ENCODE measurements around the gene CD8A.
A peak's percentile ranks its signal among the peaks of the same experiment; 100 is the strongest.

The CD8A gene

DNA sequence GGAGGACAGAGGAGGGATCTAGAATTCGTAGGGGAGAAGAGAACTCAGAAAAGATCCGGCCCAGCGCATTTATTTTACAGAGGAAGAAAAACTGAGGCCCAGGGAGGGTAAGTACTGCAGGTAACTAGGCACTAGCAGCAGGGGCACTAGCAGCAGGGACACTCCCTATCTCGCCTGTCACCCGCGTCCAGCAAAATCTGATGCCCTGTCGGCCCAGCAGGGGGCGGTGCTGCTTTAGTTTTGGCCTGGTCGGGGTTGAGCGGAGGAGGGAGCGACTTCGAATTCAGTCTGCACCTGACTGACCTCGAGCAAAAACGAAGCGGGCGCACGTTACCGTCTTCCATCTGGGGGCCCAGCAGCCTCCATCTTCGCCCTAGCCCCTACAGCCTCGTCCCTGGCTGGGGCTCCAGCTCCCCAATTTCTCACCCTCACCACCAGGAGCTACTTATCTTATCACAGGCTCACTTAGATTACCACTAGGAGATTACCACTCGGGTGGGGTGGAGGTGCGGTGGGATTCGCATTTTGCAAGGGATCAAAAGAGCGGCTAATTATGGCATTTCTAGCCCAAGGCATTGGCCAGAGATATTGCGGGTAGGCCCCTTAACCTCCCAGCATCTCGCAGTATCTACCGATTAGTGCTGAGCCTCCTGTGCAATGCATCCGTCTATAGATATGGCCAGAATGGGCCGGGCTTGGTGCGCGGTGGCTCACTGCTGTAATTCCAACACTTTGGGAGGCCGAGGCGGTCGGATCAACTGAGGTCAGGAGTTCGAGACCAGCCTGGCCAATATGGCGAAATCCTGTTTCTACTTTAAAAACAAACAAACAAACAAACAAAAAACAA is 17.8 kb upstream of the CD8A start:
- DNase-seq: peak; percentile 92

DNA sequence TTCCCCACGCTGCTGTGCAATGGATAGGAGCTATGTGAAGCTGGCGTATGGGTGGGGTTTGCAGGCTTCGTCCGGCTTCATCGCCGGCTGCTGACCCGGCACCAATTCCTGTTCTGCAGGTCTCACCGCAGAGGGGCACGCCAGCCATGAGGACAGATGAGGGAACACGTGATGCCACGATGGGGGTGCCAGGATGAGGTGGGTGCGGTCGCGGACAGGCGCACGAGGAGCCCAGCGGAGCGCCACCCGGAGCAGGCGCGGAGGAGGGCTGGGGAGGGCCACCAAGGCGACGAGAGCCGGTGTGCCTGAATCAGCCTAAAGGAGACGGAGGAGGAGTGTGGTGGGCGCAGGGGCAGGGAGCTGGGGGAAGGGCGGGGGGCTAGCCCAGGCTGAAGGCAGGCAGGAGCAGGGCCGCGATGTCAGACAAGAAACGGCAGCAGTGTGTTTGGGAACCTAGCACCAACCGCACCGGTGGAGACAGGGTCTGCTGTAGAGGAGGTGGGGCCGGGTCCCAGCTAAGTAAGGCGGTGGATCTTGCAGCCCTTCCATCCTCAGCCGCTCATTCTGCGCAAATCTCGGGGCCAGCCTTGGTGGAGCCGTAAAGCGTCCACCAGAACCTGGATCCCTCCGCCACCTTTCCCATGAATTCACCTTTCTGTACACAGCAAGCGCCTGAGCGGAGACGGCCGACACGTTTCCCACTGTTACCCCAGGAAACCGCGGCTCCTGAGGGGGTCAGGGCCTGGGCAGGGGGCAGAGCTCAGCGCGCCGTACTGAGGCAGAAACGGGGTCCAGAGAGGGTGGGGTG is 17.0 kb upstream of the CD8A start:
- DNase-seq: peak; percentile 73

DNA sequence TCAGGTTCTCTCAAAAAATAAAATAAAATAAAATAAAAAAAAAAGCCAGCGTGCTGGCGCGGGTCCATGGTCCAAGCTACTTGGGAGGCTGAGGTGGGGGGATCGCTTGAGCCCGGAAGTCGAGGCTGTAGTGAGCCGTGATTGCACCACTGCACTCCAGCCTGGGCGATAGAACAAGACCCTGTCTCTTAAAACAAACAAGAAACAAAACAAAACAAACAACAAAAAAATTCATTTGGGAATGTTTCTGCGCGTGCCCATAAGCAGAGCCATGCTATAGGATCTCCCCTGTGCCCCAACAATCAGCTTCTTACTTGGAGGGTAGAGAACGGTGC is 16.4 kb upstream of the CD8A start:
- no peak for DNase-seq

DNA sequence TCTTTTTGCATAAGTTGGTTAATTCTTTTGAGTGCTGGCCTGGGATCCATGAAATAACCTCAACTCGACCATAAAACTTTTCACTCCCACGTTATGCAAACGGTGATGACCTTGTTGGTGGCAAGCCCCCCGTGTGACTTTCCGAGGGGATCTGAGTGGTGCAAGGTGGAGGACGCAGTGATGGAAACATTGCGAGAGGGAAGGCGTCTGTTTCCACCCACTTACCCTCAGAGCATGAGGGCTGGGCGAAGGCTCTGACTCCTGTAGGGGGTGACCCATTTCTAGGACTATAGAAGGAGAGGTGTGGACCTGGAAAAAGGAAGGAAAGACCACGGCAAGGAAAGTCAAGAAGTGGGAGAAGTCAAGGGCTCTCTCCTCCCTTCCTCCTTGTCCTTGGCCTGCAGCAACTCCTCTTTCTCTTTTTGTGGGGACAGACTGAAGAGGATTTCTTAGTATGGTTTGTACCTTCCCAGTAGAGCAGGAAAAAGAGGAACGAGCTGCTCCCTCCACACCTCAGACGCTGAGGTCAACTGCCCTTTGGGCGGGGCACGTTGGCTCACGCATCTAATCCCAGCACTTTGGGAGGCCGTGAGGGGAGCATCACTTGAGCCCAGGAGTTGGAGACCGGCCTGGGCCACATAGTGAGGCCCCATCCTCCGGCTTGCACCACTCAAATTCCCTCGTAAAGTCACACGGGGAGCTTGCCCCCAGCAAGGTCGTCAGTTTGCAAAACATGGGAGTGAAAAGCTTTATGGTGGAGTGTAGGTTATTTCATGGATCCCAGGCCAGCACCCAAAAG is 15.5 kb upstream of the CD8A start:
- DNase-seq: no peak

DNA sequence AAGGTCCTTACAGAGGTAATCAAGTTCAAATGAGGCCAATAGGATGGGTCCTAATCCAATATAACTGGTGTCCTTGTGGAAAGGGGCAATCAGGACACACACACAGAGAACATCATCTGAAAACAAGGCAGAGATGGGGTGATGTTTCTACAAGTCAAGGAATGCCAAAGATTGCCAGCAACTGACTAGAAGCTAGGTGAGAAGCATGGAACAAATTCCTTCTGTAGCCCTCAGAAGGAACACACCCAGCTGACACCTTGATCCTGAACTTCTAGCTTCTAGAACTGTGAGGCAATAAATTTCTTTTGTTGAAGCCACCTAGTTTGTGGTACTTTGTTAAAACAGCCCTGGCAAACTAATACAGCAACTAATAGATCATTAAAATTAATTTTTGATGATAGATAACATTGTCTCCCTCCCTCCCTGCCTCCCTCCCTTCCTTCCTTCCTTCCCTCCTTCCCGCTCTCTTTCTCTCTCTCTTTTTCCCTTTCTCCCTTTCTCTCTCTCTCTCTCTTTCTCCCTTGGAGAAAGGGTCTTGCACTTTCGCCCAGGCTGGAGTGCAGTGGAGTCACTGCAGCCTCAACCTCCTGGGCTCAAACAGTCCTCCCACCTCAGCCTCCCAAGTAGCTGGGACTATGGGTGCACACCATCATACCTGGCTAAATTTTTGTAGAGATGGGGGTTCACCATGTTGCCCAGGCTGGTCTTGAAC is 10.3 kb upstream of the CD8A start:
- DNase-seq: no peak

DNA sequence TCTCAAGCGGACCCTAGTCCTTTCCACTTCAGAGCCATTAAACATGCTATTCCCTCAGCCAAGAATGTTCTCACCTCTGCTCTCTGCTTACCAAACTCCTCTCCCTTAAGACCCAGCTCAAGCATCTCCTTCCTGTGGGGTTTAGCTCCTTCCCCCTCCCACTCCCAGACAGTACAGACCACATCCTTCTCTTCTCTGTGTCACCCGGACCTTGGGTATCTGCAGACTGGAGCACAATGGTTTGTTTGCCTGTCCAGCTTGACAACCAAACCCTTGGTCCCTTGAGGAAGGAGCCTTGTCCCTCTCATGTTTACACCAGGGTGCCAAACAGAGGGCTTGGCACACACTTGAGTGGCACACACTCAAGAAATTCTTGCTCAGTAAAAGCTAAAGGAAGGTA is 4.1 kb upstream of the CD8A start:
- no peak for DNase-seq

DNA sequence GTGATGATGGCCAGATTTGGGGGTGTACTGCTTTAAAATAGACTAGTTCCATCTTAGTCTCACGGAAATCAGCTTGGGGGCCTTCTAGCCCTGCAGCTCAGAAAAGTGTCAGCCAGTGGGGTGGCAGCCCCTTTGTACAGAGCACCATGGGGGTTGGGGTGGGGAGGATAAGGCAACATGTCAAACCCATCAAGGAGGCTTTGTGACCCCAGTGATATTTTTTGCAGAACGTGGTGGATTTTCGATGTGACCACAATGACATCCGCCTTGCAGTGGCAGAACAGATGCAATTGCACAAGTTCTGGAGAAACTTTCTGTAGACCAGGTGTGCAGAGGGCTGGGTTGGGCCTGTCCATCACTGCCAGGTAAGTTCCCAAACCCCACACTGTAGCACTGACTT is 3.0 kb upstream of the CD8A start:
- no peak for DNase-seq

DNA sequence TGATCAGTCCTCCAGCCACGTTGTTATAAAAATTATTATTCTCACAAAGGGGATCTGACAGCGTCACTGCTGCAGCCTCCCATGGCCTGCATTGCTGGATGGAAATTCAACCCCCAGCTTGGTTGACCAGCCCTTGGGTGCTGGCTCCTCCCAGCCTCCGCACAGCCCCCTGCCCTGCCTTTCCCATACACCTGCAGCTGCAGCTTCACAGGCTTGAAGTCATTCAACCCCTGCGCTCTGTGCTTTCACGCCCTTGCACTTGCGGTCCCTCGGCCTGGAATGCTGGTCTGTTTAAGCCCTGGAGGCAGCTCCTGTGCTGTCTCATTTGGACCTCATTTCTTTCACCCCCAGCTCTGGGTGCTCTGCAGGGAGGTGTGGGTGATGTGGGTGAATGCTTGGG is 860 bp upstream of the CD8A start:
- DNase-seq: peak; percentile 18

DNA sequence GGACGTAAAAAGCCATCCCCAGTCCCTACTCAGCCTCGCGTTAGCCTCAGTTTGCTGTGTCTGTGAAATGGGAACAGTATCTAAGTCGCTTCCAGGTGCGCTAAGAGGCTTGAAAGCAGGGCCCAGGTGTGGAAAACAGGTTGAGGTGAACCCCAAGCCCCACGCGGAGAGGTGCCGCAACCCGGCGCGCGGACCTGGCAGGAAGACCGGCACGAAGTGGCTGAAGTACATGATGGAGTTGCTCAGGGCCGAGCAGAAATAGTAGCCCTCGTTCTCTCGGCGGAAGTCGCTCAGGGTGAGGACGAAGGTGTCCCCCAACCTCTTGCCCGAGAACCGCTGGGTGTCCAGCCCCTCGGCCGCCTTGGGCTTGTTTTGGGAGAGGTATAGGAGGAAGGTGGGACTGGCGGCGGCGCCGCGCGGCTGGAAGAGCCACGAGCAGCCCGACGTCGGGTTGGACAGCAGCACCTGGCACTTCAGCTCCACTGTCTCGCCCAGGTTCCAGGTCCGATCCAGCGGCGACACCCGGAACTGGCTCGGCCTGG is 508 bp downstream of the CD8A start:
- DNase-seq: no peak

DNA sequence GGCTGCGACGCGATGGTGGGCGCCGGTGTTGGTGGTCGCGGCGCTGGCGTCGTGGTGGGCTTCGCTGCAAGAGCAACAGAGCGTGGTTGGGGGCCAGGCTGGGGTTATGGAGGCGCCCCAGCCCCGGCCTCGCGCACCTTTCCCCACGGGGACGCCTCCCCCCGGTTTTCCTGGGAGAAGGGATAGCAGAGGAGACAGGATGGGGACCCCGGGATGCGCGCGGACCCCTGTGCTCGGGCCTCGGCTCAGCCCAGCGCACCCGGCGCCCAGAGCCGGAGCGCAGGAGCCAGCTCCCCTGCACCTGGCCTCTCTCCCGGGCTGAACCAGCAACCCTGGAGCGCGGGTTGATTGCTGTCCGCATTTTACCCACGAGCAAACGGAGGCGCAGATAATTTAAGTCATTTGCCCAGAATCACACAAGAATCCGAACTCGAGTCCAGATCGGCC is 1.0 kb downstream of the CD8A start:
- no peak for DNase-seq

DNA sequence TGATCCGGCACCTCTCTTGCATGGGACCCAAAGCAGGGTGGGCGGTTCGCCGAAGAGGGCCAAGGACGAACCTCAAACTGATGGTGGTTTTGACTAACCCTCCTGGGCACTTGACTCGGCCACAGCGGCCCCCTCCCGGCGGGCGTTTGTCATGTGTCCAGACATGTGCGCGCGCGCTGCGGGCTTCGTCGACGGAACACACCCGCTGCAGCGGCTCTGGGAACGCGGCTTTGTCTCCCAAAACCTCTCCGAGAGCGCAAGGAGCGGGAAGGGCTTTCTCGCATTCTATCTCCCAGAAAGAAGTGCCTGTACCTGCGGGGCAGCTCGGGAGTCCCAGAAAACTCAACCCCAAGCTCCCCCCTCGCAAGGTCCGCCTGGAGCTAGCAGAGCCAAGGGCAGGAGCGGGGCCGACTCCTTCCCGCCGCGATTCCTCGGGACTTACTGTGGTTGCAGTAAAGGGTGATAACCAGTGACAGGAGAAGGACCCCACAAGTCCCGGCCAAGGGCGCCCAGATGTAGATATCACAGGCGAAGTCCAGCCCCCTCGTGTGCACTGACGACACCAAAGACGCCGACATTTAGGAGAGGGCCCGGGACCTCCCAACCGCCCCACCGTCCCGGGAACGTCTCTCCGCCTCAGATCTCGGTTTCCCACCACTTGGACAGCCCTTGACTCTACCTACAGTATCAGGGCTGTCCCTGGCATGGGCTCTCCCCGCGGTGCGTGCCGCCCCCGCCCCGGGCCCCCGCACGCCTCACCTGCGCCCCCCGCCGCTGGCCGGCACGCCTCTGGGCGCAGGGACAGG is 1.6 kb downstream of the CD8A start:
- DNase-seq: peak; percentile 44

DNA sequence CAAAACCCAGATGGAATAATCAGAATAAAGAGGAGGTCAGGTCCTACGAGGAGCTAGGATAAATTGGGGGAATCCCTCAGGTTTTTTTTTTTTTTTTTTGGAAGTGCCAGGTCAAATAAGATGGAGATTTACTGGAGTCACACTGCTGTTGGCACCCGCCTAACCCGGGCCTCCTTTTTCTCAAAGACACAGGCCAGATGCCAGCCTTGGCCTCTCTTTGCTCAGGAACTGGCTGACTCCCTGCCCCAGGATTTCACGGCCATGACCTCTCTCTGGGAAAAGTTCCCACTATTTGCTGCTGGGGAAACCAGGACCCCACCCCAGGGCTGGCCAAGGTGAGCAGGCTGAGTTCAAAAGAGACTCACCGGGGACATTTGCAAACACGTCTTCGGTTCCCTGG is 2.5 kb downstream of the CD8A start:
- no peak for DNase-seq

DNA sequence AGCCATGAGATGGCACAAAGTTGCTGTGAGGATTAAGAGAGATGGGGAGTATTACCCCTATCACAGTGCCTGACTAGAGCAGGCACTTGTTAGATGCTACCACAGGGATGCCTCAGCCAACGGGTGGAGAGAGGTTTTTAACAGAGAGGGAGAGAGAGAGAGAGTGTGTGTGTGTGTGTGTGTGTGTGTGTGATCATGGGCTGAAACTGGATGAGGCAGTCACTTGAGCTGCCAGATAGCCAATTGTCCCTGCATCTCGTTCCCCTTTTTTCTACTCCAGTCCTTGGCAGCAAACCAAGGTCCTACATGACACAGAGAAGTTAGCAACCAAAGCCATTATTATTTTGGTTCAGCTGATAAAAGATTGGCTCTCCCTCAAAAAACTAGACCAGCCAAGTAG is 3.0 kb downstream of the CD8A start:
- no peak for DNase-seq

DNA sequence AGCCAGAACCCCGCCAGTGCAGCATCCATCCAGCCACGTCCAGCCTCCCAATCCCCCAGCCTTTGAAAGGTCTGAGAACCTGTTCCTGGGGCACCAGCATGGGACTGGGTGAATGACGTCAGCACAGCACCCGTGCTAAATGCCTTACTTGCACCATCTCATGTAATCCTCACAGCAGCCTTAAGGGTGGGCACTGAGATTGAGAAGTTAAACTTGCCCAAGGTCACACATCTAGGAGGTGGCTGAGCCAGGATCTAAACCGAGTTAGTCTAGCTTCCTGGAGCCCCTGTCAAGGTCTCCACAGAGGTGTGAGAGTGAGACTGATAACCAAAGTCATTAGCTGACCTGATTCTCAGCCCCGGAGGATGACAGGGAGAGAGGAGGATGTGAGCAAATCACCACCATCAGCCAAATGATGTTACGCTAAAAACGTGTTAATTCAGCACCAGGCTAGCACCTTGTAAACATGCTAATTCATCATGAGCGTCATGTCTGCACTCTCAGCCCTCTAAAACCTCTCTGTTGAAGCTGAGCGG is 4.6 kb downstream of the CD8A start:
- DNase-seq: peak; percentile 16

DNA sequence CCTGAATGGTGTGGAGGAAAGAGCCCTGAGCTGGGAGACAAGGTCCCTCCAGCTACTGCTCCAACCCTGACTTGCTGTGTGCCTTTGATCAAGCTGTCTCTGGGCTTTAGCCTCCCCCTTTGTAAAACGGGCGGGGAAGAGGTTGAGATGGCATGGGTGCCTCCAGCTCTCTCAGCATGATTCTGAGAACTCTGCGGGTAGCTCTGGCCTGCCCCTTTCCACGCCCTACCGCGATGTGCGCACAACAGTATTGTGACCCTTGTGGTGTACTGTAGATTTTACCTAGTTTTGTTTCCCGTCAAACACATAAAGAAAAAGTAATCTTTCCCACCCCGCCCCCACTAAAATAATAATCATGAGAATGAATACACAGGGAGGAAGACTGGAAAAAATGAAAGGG is 5.3 kb downstream of the CD8A start:
- DNase-seq: no peak

DNA sequence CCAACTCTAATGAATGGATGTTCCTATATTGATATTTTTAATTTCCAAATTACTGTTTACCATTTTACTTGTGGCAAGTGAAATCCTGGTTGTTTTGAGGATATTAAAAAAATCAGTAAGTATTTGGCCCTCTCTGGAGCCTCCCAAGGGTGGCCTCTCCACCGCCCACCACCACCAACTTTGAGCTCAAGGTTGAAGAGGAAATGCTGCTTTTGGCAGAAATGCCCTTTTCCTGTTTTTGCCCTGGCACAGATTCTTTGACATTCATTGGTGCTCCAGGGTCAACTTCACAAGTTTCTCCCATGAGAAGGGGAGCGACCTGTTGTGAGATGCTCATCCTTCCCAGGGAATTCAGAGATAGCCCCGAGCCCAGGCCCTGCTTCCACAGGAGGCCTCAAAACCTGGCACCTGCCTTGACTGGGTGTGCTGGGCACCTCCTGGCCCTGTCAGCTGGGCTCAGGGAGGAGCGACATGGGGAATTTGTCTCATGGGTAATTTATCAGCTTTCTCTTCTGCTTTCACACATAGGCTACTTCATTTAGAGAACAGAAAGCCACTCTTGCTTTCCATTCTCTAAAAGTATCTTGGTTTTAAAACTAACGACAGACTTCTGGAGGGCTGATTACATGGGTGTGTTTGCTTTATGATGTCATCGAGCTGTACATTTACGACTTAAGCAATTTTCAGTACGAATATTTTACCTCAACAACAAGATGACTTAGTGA is 6.9 kb downstream of the CD8A start:
- DNase-seq: no peak

DNA sequence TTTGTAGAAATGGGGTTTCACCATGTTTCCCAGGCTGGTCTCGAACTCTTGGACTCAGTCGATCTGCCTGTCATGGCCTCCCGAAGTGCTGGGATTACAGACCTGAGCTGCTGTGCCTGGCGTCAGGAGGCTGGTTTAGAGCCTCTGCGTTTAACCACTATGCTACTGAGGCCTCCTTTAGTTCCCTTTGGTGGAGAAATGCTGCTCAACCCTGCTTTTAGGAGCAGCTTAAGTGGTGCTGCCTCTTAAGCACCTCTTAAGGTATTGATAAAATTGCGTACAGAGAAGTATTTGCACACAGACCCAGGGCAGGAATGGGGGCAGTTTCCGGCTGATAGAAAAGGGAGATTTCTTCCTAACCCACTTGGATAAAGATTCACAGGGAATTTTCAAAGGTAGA is 8.0 kb downstream of the CD8A start:
- no peak for DNase-seq

DNA sequence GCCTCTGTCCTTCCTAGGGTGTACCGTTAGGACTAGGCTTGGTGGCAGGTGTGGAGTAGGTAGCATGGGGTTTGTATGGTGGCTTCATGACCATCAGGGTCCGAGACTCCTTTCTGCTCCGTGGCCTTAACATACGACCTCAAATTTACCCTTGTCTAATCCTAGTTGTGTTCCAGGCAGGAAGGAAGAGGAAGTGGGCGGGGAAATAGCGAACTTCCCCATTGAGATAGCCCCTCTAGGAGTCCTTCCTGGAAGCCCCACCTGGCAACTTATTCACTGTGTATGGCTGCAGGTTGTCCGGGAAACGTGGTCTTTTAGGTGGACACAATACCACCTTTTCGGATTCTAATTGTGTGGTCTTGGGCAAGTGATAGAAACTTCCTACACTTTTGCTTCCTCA is 9.3 kb downstream of the CD8A start:
- DNase-seq: no peak

DNA sequence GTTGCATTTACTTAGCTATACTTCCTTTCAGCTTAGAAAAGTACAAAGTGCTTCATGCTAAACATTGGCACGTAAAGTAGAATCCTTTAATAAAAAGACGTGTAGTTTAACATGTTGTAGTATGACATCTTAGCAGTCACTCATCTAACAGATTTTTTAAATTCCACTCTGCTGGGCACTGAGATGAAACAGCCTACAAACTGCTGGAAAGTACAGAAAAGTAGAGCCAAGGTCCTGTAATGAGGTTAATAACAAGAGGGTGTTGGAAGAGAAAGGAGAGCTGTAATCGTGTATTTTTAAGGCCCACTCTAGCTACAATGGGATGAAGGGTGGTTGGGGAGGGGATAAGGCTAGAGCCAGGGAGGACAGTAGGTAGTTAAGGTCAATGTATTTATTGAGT is 10.7 kb downstream of the CD8A start:
- no peak for DNase-seq

DNA sequence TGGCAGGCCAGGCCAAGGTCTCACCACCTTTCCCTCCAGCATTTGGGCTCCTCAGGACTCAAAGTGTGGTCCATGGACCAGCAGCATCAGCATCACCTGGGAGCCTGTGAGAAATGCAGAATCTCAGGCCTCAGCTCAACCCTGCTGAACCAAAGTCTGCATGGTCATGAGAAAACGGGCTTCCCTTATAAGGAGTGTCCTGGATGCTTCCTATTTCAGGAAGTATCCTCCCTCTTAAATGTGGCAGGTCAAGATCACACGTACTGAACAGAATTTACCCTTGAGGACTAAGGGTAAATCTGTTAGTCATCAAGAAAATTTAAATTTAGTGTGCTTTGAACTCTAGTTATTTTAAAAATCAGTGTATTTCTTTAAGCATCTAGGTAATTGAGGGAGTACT is 11.8 kb downstream of the CD8A start:
- DNase-seq: no peak

DNA sequence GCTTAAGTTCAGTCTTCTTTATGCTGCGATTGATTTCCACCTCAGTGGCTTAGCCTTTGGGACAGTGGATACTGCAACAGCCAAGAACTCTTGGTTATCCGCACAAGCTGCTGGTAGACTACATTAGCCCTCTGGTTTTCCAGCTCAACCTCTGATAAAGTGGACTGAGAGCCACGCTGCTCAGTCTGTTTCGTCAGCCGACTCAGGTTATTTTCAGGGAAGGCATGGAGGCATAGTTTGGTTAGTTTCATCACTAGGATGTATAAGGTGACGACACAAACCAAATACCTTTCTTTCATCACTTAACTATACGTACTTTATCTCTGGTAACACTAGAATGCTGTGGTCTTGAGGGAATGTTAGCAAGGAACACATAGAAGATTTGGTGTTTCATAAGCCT is 14.2 kb downstream of the CD8A start:
- no peak for DNase-seq

All from NCI-H82 (cell line).